Measurements from ENCODE around the gene PIP5K1B.

- no peak for TF ChIP-seq CTCF (IDR thresholded peaks at IDR 0.05)
- TF ChIP-seq MAX (CRISPR knock-in tag; IDR thresholded peaks at IDR 0.05): no peak
- TF ChIP-seq SP1 (CRISPR knock-in tag; conservative IDR thresholded peaks at IDR 0.05): no peak
- TF ChIP-seq USF2 (CRISPR knock-in tag; IDR thresholded peaks at IDR 0.05): no peak
- no peak for TF ChIP-seq JUN (CRISPR knock-in tag; IDR thresholded peaks at IDR 0.05)
- TF ChIP-seq ZNF512 (CRISPR knock-in tag; IDR thresholded peaks at IDR 0.05; ENCODE audit: borderline replicate concordance): no peak
- no peak for TF ChIP-seq STAT6 (CRISPR knock-in tag; conservative IDR thresholded peaks at IDR 0.05; ENCODE audit: low read depth)
- TF ChIP-seq ATF2 (CRISPR knock-in tag; IDR thresholded peaks at IDR 0.05; ENCODE audit: borderline replicate concordance, low read depth): no peak
- no peak for TF ChIP-seq SMAD3 (CRISPR knock-in tag; IDR thresholded peaks at IDR 0.05; ENCODE audit: borderline replicate concordance)
- no peak for TF ChIP-seq ZNF232 (CRISPR knock-in tag; IDR thresholded peaks at IDR 0.05)
- TF ChIP-seq RORB (CRISPR knock-in tag; IDR thresholded peaks at IDR 0.05): no peak
- TF ChIP-seq E2F5 (CRISPR knock-in tag; IDR thresholded peaks at IDR 0.05): no peak
- no peak for TF ChIP-seq TCF7 (CRISPR knock-in tag; IDR thresholded peaks at IDR 0.05; ENCODE audit: low read depth)
- no peak for TF ChIP-seq TEAD4 (CRISPR knock-in tag; IDR thresholded peaks at IDR 0.05)
Measured at GRCh38 chr9:68822596-68823165, 117.6 kb downstream of the PIP5K1B start.

Measured in WTC11 (cell line).